Measurements from ENCODE around the gene PARVG.

The PARVG gene

DNA sequence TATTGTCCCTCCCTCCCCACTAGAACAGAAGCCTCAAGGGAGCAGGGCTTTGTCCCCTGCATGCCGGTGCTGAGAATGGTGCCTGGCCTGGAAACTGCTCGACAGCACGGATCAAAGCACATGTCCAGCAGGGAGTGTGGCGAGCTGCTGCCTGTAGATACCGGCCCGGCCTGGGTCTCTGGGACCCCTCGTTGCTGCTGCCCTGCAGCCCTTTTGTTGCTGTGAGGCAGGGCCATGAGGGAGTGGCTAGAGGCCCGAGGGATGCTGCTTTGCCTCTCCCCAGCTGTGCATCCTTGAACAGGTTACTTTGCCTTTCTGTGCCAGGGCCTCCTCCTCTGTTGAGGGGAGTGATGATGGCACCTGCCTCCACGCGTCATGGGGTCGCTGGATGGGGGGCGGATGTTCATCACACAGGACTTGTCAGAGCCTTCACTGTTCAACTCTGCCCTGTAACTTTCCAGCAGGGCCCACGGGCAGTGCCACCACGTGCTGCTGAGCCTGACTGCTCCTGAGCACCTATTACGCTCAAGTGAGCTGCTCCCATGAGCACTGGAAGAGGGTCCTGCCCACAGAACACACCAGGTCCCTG lies 15.3 kb upstream of the PARVG start:
- TF ChIP-seq FOXP2 (optimal IDR thresholded peaks at IDR 0.05; ENCODE audit: borderline replicate concordance, extremely low read depth, extremely low read length, insufficient read depth) (no peak), SIN3A (IDR thresholded peaks at IDR 0.05; ENCODE audit: borderline replicate concordance, insufficient read depth, low read length) (no peak), REST (IDR thresholded peaks at IDR 0.05; ENCODE audit: insufficient read depth in 1 of 2, low read depth in 2 of 2, low read length in 2 of 2) (no peak), TAF1 (IDR thresholded peaks at IDR 0.05; ENCODE audit: borderline replicate concordance, insufficient read depth, low read length) (no peak)

DNA sequence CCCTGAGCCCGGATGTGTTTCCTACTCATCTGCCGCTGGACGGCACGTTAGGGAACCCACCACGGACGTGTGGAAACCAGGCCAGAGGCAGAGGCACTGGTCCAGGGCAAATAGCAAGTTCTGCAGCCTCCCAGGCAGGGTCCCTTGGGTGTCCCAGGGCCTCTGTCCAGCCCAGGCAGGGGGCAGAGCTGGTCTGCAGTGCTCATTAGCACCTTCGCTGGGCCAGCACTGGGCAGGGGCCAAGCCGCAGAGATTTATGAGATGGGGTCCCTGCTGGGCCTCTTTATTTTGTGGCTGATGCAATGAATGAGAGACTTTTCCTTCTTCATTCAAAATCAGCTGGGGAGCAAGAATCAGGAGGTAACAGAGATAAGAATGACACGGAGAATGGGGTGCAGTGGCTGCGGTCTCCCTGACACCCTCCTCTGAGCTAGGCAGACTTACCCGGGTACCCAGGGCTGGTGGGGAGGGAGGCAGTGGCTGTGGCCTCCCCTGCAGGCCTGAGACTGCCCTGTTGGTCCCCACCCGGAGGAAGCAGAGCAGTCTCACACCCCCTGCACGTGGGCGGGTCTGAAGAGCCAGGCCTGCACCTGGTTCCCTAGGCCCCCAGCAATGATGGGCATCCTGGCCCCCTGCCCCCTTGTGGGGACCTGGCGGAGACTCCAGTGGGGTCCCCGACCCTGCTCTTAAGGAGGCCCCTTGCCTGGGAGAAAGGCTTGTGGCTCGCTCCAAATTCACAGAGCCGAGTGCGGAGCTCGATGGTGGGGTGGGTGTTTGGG lies 14.0 kb upstream of the PARVG start:
- no peak for TF ChIP-seq REST (IDR thresholded peaks at IDR 0.05; ENCODE audit: insufficient read depth in 1 of 2, low read depth in 2 of 2, low read length in 2 of 2)
- no peak for TF ChIP-seq POLR2AphosphoS5 (IDR thresholded peaks at IDR 0.05; ENCODE audit: low read depth, low read length)
- TF ChIP-seq TAF1 (IDR thresholded peaks at IDR 0.05; ENCODE audit: borderline replicate concordance, insufficient read depth, low read length): no peak
- no peak for TF ChIP-seq SIN3A (IDR thresholded peaks at IDR 0.05; ENCODE audit: borderline replicate concordance, insufficient read depth, low read length)
- TF ChIP-seq FOXP2 (optimal IDR thresholded peaks at IDR 0.05; ENCODE audit: borderline replicate concordance, extremely low read depth, extremely low read length, insufficient read depth): no peak

DNA sequence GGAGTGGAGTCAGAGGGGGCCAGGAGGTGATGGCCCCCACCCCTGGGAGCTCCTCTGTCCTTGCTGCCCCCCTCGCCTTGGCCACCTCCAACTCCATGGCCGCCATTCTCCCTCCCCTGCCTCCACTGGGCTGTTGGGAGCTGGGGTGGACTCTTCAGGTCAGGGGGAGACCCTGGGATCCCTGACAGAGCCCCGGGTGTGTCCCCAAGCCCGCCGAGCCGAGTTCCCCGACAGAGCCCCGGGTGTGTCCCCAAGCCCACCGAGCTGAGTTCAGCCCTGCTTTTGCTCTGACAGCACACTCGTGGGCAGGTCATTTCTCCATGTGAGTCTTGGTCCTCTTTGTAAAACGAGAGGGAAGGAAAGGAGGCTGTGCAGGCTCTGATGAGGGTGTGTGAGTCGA lies 13.2 kb upstream of the PARVG start:
- TF ChIP-seq FOXP2 (optimal IDR thresholded peaks at IDR 0.05; ENCODE audit: borderline replicate concordance, extremely low read depth, extremely low read length, insufficient read depth) (no peak), SIN3A (IDR thresholded peaks at IDR 0.05; ENCODE audit: borderline replicate concordance, insufficient read depth, low read length) (no peak), POLR2AphosphoS5 (IDR thresholded peaks at IDR 0.05; ENCODE audit: low read depth, low read length) (no peak), REST (IDR thresholded peaks at IDR 0.05; ENCODE audit: insufficient read depth in 1 of 2, low read depth in 2 of 2, low read length in 2 of 2) (no peak), TAF1 (IDR thresholded peaks at IDR 0.05; ENCODE audit: borderline replicate concordance, insufficient read depth, low read length) (no peak)

GRCh38 chr22:44168206-44168605 lies 12.5 kb upstream of the PARVG start:
- TF ChIP-seq TAF1 (IDR thresholded peaks at IDR 0.05; ENCODE audit: borderline replicate concordance, insufficient read depth, low read length) (no peak), POLR2AphosphoS5 (IDR thresholded peaks at IDR 0.05; ENCODE audit: low read depth, low read length) (no peak), REST (IDR thresholded peaks at IDR 0.05; ENCODE audit: insufficient read depth in 1 of 2, low read depth in 2 of 2, low read length in 2 of 2) (no peak), FOXP2 (optimal IDR thresholded peaks at IDR 0.05; ENCODE audit: borderline replicate concordance, extremely low read depth, extremely low read length, insufficient read depth) (no peak), SIN3A (IDR thresholded peaks at IDR 0.05; ENCODE audit: borderline replicate concordance, insufficient read depth, low read length) (no peak)

All from PFSK-1 (cell line).